Measurements from ENCODE around the gene MMP26.
"Not testable (repeated sequence)": the region's sequence is repeated elsewhere in the genome, so short reads cannot be mapped to it uniquely, and the experiment has no call there.

MMP26 gene

DNA sequence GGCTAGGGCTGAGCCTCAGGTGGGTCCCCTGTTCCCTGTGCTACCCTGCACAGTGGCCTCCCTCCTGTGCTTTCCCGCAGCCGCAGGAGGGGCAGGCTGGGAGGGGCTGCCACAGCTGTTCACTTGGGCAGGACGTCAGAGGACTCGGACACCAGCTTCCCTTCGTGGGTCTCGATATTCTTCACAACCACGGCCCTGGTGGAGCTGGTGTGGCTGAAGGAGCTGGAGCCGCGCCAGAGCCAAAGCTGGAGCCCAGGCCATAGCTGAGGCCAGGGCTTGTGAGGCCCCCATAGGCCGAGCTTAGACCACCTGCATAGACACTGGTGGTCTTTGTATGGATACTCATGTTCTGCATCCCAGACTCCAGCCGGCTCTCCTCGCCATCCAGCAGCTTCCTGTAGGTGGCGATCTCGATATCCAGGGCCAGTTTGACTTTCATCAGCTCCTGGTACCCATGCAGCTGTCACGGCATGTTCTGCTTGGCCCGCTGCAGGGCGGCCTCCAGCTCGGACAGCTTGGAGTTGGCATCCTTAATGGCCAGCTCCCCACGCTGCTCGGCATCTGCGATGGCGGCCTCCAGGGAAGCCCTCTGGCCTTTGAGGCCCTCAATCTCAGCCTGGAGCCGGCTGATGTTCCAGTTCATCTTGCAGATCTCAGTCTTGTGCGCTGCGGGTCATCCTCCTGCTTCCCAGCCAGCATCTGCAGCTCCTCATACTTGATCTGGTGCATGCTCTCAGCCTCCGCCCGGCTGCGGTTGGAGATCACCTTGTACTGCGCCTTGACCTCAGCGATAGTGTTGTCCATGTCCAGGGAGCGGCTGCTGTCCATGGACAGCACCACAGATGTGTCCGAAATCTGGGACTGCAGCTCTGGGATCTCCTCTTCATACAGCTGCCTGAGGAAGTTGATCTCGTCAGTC lies 18.3 kb downstream of the MMP26 start:
- DNase-seq (ENCODE audit: low read depth, low spot score) = not testable (repeated sequence)

DNA sequence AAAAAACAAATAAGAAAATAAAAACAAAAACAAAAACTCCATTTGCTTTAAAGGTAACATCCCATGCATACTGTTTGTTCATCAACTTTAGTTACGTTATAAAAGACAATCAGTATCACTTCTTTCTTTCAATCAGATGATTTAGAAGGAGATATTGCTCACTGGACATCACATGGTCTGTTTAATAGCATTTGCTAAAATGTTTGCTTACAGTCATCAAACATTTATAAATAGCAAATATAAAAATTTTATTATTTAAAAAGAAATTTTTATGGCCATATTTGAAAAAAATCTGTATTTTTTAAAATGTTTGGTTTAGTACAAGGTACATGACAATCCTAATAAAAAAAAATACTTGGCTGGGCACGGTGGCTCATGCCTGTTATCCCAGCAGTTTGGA lies 22.6 kb downstream of the MMP26 start:
- no peak for DNase-seq (ENCODE audit: low read depth, low spot score)

DNA sequence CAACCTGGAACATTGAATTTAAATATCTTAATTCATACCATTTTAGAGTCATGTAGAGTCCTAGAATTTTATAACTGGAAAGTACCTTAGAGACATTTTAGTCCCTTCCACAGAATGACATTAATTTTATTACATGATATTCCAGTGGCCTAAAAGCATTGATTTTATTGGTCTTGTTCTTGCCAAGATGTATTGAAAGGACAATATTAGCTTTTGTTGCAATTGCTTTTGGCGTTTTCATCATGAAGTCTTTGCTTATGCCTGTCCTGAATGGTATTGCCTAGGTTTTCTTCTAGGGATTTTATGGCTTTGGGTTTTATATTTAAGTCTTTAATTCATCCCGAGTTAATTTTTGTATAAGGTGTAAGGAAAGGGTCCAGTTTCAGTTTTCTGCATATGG lies 36.2 kb downstream of the MMP26 start:
- no peak for DNase-seq (ENCODE audit: low read depth, low spot score)

DNA sequence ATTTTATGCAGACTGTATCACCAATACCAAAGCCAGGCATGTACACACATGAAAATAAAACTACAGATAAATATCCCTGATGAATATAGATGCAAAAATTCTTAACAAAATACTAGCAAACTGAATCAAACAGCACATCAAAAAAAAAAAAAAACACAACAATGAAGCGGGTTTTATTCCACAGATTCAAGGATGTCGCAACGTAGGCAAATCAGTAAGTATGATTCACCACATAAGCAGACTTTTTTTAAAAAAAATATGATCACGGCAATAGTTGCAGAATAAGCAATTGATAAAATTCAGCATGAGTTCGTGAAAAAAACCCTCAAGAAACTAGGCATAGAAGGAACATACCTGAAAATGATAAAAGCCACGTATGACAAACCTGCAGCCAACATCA lies 43.9 kb downstream of the MMP26 start:
- no peak for DNase-seq (ENCODE audit: low read depth, low spot score)

DNA sequence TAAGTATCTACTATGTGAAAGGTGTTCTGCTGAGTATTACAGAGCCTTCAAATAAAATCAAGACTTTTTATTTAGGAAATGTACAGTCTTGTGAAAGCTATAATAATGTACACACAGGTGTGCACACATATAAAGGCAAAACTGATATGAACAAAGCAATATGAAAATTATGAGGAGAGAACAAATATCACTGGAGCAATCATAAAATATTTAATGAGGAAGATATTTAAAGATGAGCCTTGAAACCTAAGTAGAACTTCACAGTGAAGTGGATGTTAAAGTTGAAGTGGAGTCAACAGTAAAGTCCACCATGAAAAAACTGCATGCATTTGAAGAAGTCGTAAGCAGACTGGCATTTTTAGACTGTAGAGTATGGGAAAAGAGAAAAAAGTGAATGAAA lies 46.6 kb downstream of the MMP26 start:
- no peak for DNase-seq (ENCODE audit: low read depth, low spot score)

All from activated CD4-positive, CD25-positive, alpha-beta regulatory T cell treated with anti-CD3 and anti-CD28 coated beads, Interleukin-2, amount 50 U/mL, for 16 hours (primary cell).